Measurements from ENCODE around the gene CCDC68.

Gene CCDC68

GRCh38 chr18:54924948-54925347 is 34.3 kb downstream of the CCDC68 start:
- H3K4me3 ChIP-seq (ENCODE audit: low read depth, low read length) = no peak overlapping the region
- DNase-seq (ENCODE audit: low read depth) = peak; percentile 25
- TF ChIP-seq CTCF (conservative IDR thresholded peaks at IDR 0.05; ENCODE audit: low read depth, low read length) = no peak

GRCh38 chr18:54923339-54923956 is 35.8 kb downstream of the CCDC68 start:
- DNase-seq (ENCODE audit: low read depth) = peak; percentile 30
- no peak for TF ChIP-seq CTCF (conservative IDR thresholded peaks at IDR 0.05; ENCODE audit: low read depth, low read length)
- H3K4me3 ChIP-seq (ENCODE audit: low read depth, low read length) = no peak overlapping the region

- no peak for TF ChIP-seq CTCF (conservative IDR thresholded peaks at IDR 0.05; ENCODE audit: low read depth, low read length)
- DNase-seq (ENCODE audit: low read depth) = no peak
- H3K4me3 ChIP-seq (ENCODE audit: low read depth, low read length) = no peak overlapping the region
Observed at GRCh38 chr18:54919412-54919811, 39.8 kb downstream of the CCDC68 start.

GRCh38 chr18:54918060-54918459 is 41.2 kb downstream of the CCDC68 start:
- H3K4me3 ChIP-seq (ENCODE audit: low read depth, low read length) = no peak overlapping the region
- TF ChIP-seq CTCF (conservative IDR thresholded peaks at IDR 0.05; ENCODE audit: low read depth, low read length) = no peak
- no peak for DNase-seq (ENCODE audit: low read depth)

GRCh38 chr18:54916507-54916906 is 42.8 kb downstream of the CCDC68 start:
- no peak overlapping the region for H3K4me3 ChIP-seq (ENCODE audit: low read depth, low read length)
- TF ChIP-seq CTCF (conservative IDR thresholded peaks at IDR 0.05; ENCODE audit: low read depth, low read length) = peak; percentile 23
- no peak for DNase-seq (ENCODE audit: low read depth)

- no peak for DNase-seq (ENCODE audit: low read depth)
- no peak overlapping the region for H3K4me3 ChIP-seq (ENCODE audit: low read depth, low read length)
Observed at GRCh38 chr18:54914816-54915215, 44.4 kb downstream of the CCDC68 start.

More at GRCh38 chr18:54914816-54915215, 44.4 kb downstream of the CCDC68 start:
- no peak for TF ChIP-seq CTCF (conservative IDR thresholded peaks at IDR 0.05; ENCODE audit: low read depth, low read length)

All from choroid plexus epithelial cell (primary cell).